HepG2 (cell line): Measurements from ENCODE around the gene ZBTB17. TPM values are rescaled to one million over a fixed set of nuclear protein-coding genes. Genes with fewer than 3 reads are reported as not detected.

ENCODE experiments used
- ATAC-seq: fragments of 200-7000 bp; cut with Tn5 transposase; 3 replicates; pipeline ENCODE4 v1.9.1; 2020; ENCODE audit warnings: mild to moderate bottlenecking, moderate library complexity
- BruUV-seq: library from RNA; stranded (reverse); fragments of 400-500 nt; replicated peaks from 2 replicates; lab custom pipeline; 2021; lab: Mats Ljungman, UMichigan
- CTCF ChIA-PET: fragments of 300-600 bp; formaldehyde crosslinking; extraction: SDS; loops from one replicate; lab custom pipeline; 2021; ENCODE audit warnings: low total read pairs, inconsistent platforms, low intra/inter-chr PET ratio; lab: Yijun Ruan, JAX
- POLR2A ChIA-PET: fragments of 350-600 bp; sonication (Branson Sonifier 250); formaldehyde crosslinking; loops from one replicate; lab custom pipeline; 2020; ENCODE audit warnings: antibody characterized with exemption, inconsistent platforms; lab: Yijun Ruan, JAX
- DNase-seq: peaks from one replicate; pipeline ENCODE4 v3.0.0-alpha.2; 2015; ENCODE audit warnings: low spot score
- FAIRE-seq: peaks from 3 replicates; lab custom pipeline; 2011; peaks lifted over from hg19 to GRCh38; lab: Jason Lieb, UNC
- H2AFZ ChIP-seq: one replicate; pipeline ENCODE4 v1.6.1; 2011; ENCODE audit warnings: low read length, inconsistent platforms
- H3K27ac ChIP-seq: fragments of 300-600 bp; 3 replicates; pipeline ENCODE4 v1.8.0; 2011; ENCODE audit warnings: mixed run types, mild to moderate bottlenecking, mixed read lengths, low read length, inconsistent platforms; ENCODE audit not compliant: insufficient read depth; ENCODE audit errors: extremely low read length
- H3K27me3 ChIP-seq, 2 experiments: fragments of 200-600 bp in 1 of 2; 2 replicates in 1 of 2; 3 replicates in 1 of 2; pipeline versions ENCODE4 v1.6.0 to v1.8.0; 2011; ENCODE audit warnings: low read length in 2 of 2, mild to moderate bottlenecking in 2 of 2, moderate library complexity in 2 of 2, inconsistent platforms in 1 of 2; ENCODE audit not compliant: insufficient read depth in 2 of 2, control insufficient read depth in 1 of 2
- H3K36me3 ChIP-seq, 2 experiments: fragments of 200-600 bp in 1 of 2; replicated peaks in 1 of 2; 2 replicates in 1 of 2; 3 replicates in 1 of 2; pipeline versions ENCODE4 v1.5.1 to v1.8.0; 2011; ENCODE audit warnings: low read length in 2 of 2, inconsistent platforms in 1 of 2; ENCODE audit not compliant: insufficient read depth in 2 of 2, control insufficient read depth in 1 of 2
- H3K4me1 ChIP-seq: 2 replicates; pipeline ENCODE4 v1.5.1; 2012; ENCODE audit warnings: low read length, inconsistent platforms; ENCODE audit not compliant: insufficient read depth
- H3K4me2 ChIP-seq: 2 replicates; pipeline ENCODE4 v1.6.0; 2011; ENCODE audit warnings: low read depth, low read length, inconsistent platforms
- H3K4me3 ChIP-seq, 3 experiments: fragments of 200-600 bp in 1 of 3; sonication (generic), shearing (Covaris generic) in 1 of 3; replicated peaks in 1 of 3; 2 replicates each; pipeline ENCODE4 v1.5.1; 2011 to 2016; ENCODE audit warnings: low read length in 3 of 3, inconsistent platforms in 2 of 3, low read depth in 2 of 3, mild to moderate bottlenecking in 2 of 3, control low read depth in 1 of 3, mixed read lengths in 1 of 3; ENCODE audit not compliant: insufficient read depth in 1 of 3
- H3K79me2 ChIP-seq: one replicate; pipeline ENCODE4 v1.6.1; 2011; ENCODE audit warnings: low read length, inconsistent platforms; ENCODE audit not compliant: insufficient read depth
- H3K9ac ChIP-seq: 2 replicates; pipeline ENCODE4 v1.6.0; 2011; ENCODE audit warnings: mild to moderate bottlenecking, low read depth, low read length, inconsistent platforms; ENCODE audit not compliant: insufficient read depth
- H3K9me3 ChIP-seq: 2 replicates; pipeline ENCODE4 v1.5.1; 2012; ENCODE audit warnings: mild to moderate bottlenecking, low read length
- H4K20me1 ChIP-seq: 2 replicates; pipeline ENCODE4 v1.6.0; 2011; ENCODE audit warnings: inconsistent platforms, mild to moderate bottlenecking, low read length, moderate library complexity; ENCODE audit not compliant: insufficient read depth
- MIER3 ChIP-seq: IDR thresholded peaks from 2 replicates; pipeline ENCODE4 v1.6.1; 2016; ENCODE audit warnings: missing compliant biosample characterization, borderline replicate concordance
- POLR2A ChIP-seq, 2 experiments: IDR thresholded peaks; 2 replicates each; pipeline ENCODE4 v1.6.1; 2011; ENCODE audit warnings: low read depth in 2 of 2, low read length in 2 of 2, mild to moderate bottlenecking in 1 of 2, moderate library complexity in 1 of 2; ENCODE audit not compliant: insufficient read depth in 1 of 2
- RBM22 ChIP-seq: fragments of 200-400 bp; formaldehyde crosslinking; optimal IDR thresholded peaks from 2 replicates; pipeline ENCODE3; 2017; ENCODE audit warnings: mild to moderate bottlenecking, low read length, moderate library complexity
- ZNF431 ChIP-seq: sonication (generic); formaldehyde crosslinking; IDR thresholded peaks from 2 replicates; pipeline ENCODE4 v1.9.0; 2022; ENCODE audit warnings: missing genetic modification reagents, low read depth, mild to moderate bottlenecking, borderline replicate concordance
- WGBS: methylation state at CpG from one replicate; pipeline ENCODE4 v1.1.6; 2017; ENCODE audit warnings: low lambda C conversion rate; 5-methylcytosine and 5-hydroxymethylcytosine counted together
- in situ Hi-C: cut with HindIII; loops from 2 replicates; pipeline ENCODE4 v1.10.0; 2017; ENCODE audit warnings: low pct_unique_long_range_greater_than_20kb; ENCODE audit not compliant: extremely low pct_ligation_motif_present
- intact Hi-C: fragments of 100-400 bp; cut with micrococcal nuclease; formaldehyde crosslinking; loops from one replicate; pipeline ENCODE4 v1.10.0; 2022; ENCODE audit not compliant: unreplicated experiment
- polyA plus RNA-seq, 8 experiments: library from polyadenylated mRNA; depleted of rRNA in 3 of 8; stranded (reverse) in 7 of 8; unstranded in 1 of 8; fragments of >200 nt; fragmentation: Illumina TruSeq in 4 of 8; extraction: Trizol in 4 of 8; gene quantifications; 2 replicates each; pipeline versions ENCODE4 v1.2.1 to v1.2.3, GENCODE V29; 2011 to 2016; ENCODE audit warnings: low read depth in 4 of 8, missing spikeins in 1 of 8, mixed read lengths in 1 of 8; ENCODE audit not compliant: insufficient read depth in 1 of 8
- total RNA-seq, 5 experiments: library from RNA; depleted of rRNA; stranded (reverse); fragments of >200 nt; fragmentation: Illumina TruSeq; extraction: Trizol; gene quantifications; 2 replicates each; pipeline ENCODE4 v1.2.3, GENCODE V29; 2016; ENCODE audit warnings: low read depth in 1 of 5
- TF ChIP-seq, protein P1 (sequence below): sonication (generic); formaldehyde crosslinking; IDR thresholded peaks from 2 replicates; pipeline ENCODE4 v1.8.1; 2023; ENCODE audit warnings: mild to moderate bottlenecking, moderate library complexity, missing genetic modification reagents
- TF ChIP-seq, protein P2 (sequence below): sonication (generic); formaldehyde crosslinking; IDR thresholded peaks from 2 replicates; pipeline ENCODE4 v1.4.0; 2020; ENCODE audit warnings: mild to moderate bottlenecking, missing genetic modification reagents

ZBTB17 gene
- total and polyA plus RNA-seq, 2 of the 13 experiments (the other 11 are each of a cell fraction or from before 2014, with no cell fraction given) = 16.7 to 17.0 TPM

DNA sequence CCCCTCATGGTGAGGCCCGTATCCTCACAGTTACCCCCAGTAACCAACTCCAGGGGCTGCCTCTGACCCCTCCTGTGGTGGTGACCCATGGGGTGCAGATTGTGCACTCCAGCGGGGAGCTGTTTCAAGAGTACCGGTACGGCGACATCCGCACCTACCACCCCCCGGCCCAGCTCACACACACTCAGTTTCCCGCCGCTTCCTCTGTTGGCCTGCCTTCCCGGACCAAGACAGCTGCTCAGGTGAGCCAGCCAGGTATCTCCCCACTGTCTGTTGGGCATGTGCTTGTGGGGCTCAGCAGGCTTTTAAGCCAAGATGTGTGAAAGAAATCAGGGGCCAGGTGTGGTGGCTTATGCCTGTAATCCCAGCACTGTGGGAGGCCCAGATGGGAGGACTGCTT, 39.9 kb downstream of the ZBTB17 start:
- in situ Hi-C loops (no loop called here), intact Hi-C loops (no loop called here)
- H3K36me3 ChIP-seq = peaks cover 46 to 76% of the 10 kb centered on the region in 2 experiments
- H3K27me3 ChIP-seq = no peaks in the 10 kb centered on the region
- DNase-seq = no peak
- no peaks in the 10 kb centered on the region for H3K79me2 ChIP-seq
- ChIA-PET POLR2A (no interaction called here), CTCF (no interaction called here)
- over 99% methylated on average over 9 of the region's 10 CpGs for WGBS
- TF ChIP-seq, protein P1, sequence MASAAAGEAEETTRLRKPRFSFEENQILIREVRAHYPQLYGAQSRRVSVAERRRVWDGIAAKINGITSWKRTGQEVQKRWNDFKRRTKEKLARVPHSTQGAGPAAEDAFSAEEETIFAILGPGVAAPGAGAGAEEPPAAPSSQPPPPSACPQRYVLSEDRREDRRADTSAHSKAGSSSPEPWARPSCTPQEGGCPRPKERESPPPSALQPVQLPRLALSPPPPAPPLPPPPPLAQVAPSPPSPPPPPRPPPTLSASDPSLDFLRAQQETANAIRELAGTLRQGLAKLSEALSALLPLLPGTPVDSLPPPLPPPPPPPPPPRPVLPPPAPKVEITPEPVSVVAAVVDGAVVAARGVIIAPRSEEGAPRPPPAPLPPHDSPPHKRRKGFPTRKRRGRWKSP = no peak
- peak; percentile 17 for TF ChIP-seq RBM22
- no peak overlapping the region for H3K27ac ChIP-seq
- ATAC-seq = no peak
- H3K4me1 ChIP-seq = peaks cover 26% of the 10 kb centered on the region
- no peak overlapping the region for H3K9ac ChIP-seq
- H3K4me2 ChIP-seq = no peak overlapping the region
- no peaks in the 10 kb centered on the region for H3K9me3 ChIP-seq
- no peak overlapping the region for H2AFZ ChIP-seq
- BruUV-seq = no TSS peak
- FAIRE-seq = no peak
- no peak overlapping the region for H3K4me3 ChIP-seq
- H4K20me1 ChIP-seq = peaks cover 7% of the 10 kb centered on the region; the same call in 1 of the 2 replicates

DNA sequence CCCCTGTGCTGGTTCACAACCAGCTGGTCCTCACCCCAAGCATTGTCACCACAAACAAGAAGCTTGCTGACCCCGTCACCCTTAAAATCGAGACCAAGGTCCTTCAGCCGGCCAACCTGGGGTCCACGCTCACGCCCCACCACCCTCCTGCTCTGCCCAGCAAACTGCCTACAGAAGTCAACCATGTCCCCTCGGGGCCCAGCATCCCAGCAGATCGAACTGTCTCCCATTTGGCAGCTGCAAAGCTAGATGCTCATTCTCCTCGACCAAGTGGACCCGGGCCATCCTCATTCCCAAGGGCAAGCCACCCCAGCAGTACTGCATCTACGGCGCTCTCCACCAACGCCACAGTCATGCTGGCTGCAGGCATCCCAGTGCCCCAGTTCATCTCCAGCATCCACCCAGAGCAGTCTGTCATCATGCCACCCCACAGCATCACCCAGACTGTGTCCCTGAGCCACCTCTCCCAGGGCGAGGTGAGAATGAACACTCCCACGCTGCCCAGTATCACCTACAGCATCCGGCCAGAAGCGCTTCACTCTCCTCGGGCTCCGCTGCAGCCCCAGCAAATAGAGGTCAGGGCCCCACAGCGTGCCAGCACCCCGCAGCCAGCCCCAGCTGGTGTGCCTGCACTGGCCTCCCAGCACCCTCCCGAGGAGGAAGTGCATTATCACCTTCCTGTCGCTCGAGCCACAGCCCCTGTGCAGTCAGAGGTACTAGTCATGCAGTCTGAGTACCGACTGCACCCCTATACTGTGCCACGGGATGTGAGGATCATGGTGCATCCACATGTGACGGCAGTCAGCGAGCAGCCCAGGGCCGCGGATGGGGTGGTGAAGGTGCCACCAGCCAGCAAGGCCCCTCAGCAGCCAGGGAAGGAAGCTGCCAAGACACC, 40.6 kb downstream of the ZBTB17 start:
- POLR2A ChIA-PET = no interaction called here
- BruUV-seq = no TSS peak
- no peaks in the 10 kb centered on the region for H3K9me3 ChIP-seq
- DNase-seq (no peak), FAIRE-seq (no peak), ATAC-seq (no peak)
- TF ChIP-seq MIER3 (CRISPR knock-in tag) = no peak
- no peak for TF ChIP-seq ZNF431
- TF ChIP-seq, protein P2, sequence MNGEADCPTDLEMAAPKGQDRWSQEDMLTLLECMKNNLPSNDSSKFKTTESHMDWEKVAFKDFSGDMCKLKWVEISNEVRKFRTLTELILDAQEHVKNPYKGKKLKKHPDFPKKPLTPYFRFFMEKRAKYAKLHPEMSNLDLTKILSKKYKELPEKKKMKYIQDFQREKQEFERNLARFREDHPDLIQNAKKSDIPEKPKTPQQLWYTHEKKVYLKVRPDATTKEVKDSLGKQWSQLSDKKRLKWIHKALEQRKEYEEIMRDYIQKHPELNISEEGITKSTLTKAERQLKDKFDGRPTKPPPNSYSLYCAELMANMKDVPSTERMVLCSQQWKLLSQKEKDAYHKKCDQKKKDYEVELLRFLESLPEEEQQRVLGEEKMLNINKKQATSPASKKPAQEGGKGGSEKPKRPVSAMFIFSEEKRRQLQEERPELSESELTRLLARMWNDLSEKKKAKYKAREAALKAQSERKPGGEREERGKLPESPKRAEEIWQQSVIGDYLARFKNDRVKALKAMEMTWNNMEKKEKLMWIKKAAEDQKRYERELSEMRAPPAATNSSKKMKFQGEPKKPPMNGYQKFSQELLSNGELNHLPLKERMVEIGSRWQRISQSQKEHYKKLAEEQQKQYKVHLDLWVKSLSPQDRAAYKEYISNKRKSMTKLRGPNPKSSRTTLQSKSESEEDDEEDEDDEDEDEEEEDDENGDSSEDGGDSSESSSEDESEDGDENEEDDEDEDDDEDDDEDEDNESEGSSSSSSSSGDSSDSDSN (CRISPR knock-in tag) = 0 out of 2 replicates have a peak, but pooled peaks have one; percentile 15
- TF ChIP-seq POLR2A (IDR thresholded peaks at IDR 0.05; ENCODE audit: insufficient read depth in 1 of 2, low read depth in 2 of 2, low read length in 2 of 2) = 0 out of 4 replicates have a peak, but pooled peaks of 1 of the 2 experiments have one; percentile 17
- H3K36me3 ChIP-seq = peaks cover 47 to 80% of the 10 kb centered on the region in 2 experiments
- CTCF ChIA-PET = no interaction called here
- no peaks in the 10 kb centered on the region for H3K79me2 ChIP-seq
- 94% methylated on average over 14 of the region's 29 CpGs for WGBS
- H3K9ac ChIP-seq = no peak overlapping the region
- H3K27ac ChIP-seq = no peak overlapping the region
- in situ Hi-C loops (no loop called here), intact Hi-C loops (no loop called here)
- no peak overlapping the region for H3K4me2 ChIP-seq
- no peaks in the 10 kb centered on the region for H3K27me3 ChIP-seq
- H4K20me1 ChIP-seq = peaks cover 7% of the 10 kb centered on the region; the same call in 1 of the 2 replicates
- peaks cover 26% of the 10 kb centered on the region for H3K4me1 ChIP-seq
- no peak overlapping the region for H3K4me3 ChIP-seq
- no peak overlapping the region for H2AFZ ChIP-seq
